Activated T-cell treated with anti-CD3 and anti-CD28 coated beads for 4 hours (primary cell): ENCODE results near the gene PEPD.

ENCODE experiments used
- DNase-seq: peaks from one replicate; pipeline ENCODE4 v3.0.0-alpha.2; 2020

PEPD gene

GRCh38 chr19:33510462-33511194 lies 11.0 kb downstream of the PEPD start:
- no peak for DNase-seq

DNA sequence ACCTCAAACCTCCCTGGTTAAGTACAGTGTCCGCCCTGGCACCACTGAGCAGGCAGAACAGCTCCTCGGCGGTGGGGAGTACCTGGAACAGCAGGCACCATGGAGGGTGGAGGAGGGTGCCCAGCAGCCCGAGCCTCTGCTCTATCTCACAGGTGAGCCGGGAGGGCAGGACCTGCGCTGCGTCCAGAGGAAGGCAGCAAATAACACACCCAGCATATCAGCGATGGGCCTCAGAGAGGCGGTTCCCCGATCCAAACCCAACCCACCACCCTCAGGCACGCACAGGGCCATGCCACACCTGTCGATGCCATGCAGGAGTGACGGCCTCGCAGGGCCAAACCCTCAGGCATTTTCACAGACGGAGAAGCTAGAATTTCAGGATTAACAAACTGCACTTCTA lies 11.8 kb downstream of the PEPD start:
- DNase-seq, result no peak

- DNase-seq, result no peak
These were observed 12.5 kb downstream of the PEPD start for GRCh38 chr19:33508941-33509614.

GRCh38 chr19:33508431-33508830 lies 13.2 kb downstream of the PEPD start:
- DNase-seq, result no peak

GRCh38 chr19:33508009-33508408 lies 13.6 kb downstream of the PEPD start:
- DNase-seq, result no peak

GRCh38 chr19:33507021-33507956 lies 14.3 kb downstream of the PEPD start:
- DNase-seq, result no peak

DNA sequence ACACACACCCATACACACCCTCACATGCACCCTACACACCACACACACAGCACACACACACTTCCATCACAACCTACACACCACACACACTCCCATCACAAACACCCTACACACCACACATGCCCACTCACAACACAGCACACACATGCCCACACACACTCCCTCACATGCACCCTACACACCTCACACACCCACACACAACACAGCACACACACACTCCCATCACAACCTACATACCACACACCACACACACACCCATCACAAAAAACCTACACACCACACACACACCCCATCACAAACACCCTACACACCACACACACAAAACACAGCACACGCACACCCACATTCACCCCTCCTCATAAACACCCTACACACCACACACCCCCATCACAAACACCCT lies 15.1 kb downstream of the PEPD start:
- DNase-seq, result no peak

- DNase-seq, result no peak
These were observed 15.8 kb downstream of the PEPD start for GRCh38 chr19:33505823-33506222.

- no peak for DNase-seq
These were observed 16.4 kb downstream of the PEPD start for GRCh38 chr19:33505148-33505547.

DNA sequence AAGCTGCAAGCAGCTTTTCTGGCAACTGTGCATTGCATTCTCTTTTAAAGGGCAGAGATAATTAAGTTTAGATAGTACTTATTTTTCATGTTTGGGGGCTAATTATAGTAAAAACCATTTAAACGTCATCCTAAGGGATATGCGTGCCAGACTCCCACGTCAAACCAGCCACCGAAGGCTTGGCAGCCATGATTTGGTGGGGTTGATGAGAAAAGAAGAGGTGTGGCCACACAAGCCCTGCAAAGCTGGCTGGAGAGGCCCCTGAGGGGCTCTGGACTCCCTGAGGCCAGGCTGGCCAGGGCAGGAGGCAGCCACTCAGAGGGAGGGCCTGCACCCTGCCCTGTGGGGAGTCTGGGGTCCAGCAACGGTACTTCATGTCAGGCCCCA lies 17.5 kb downstream of the PEPD start:
- no peak for DNase-seq

DNA sequence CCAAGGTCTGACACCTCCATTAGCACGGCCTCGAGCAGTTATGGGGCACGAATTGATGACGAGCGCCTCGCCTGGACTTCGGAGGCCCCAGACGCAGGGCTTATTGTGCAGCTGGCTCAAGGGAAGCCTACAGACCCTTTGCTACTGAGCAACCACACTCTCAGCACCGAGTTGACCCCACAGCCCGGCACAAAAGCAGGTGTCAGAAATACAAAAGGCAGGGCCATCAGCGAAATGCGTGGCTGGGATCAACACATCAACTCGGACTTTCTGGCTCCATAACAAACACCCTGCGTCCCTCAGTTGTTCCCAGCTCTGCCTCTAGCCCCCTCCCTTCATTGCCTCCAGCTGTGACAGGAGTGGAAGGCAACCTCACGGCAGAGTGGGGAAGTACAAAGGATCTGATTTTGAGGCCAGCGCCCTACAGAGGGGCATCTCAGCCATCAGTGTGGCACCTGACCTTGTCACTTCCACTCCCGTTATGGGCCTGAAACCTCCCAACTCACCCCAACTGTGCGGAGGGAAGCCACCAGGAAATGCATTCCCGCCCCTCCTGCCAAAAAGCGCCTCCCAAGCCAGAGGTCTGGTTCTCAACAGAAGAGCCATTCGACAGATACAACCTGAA lies 18.0 kb downstream of the PEPD start:
- no peak for DNase-seq

- no peak for DNase-seq
These were observed 18.6 kb downstream of the PEPD start for GRCh38 chr19:33503030-33503429.

- no peak for DNase-seq
These were observed 19.1 kb downstream of the PEPD start for GRCh38 chr19:33502521-33502920.

- no peak for DNase-seq
These were observed 19.8 kb downstream of the PEPD start for GRCh38 chr19:33501693-33502356.

DNA sequence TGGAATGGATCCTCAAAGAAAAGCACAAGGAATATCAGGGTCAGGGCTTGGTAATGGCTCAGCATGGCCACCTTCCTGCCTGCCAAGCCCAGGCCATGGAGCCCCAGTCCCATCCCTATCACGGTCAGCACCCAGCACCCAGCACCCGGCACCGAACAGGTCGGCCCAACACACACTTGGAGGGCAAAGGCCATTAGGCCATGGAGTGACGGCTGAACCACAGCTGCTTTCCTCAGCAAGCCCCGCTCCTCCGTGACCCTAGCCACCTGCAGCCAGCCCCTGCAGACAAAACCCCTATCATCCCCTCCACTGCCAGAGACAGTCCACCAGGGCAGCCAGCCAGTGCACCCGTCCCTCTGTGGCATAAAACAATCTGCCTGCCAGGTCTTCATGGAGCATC lies 20.6 kb downstream of the PEPD start:
- no peak for DNase-seq

GRCh38 chr19:33500586-33500985 lies 21.0 kb downstream of the PEPD start:
- no peak for DNase-seq

- DNase-seq, result no peak
These were observed 21.7 kb downstream of the PEPD start for GRCh38 chr19:33499671-33500506.

DNA sequence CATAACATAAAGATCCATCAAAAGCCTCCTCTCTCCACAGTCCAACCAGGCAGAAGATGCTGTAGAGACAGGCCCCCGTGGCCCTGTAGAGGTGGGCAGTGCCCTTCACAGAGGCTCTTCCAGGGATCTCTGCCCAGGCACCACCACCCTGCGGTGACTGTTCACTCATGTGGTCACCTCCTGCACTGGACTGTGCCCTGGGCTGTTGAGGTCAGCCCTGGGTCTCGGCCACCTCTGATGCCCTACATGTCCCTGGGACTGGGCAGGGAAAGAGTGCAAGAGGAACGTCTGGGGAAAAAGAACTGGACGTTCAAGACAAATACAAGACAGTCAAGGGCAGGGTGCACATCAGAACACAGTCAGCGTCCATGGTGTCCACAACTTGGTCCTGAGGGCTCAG lies 22.3 kb downstream of the PEPD start:
- no peak for DNase-seq

GRCh38 chr19:33498391-33499000 lies 23.1 kb downstream of the PEPD start:
- DNase-seq, result no peak

GRCh38 chr19:33497778-33498175 lies 23.8 kb downstream of the PEPD start:
- DNase-seq, result no peak

DNA sequence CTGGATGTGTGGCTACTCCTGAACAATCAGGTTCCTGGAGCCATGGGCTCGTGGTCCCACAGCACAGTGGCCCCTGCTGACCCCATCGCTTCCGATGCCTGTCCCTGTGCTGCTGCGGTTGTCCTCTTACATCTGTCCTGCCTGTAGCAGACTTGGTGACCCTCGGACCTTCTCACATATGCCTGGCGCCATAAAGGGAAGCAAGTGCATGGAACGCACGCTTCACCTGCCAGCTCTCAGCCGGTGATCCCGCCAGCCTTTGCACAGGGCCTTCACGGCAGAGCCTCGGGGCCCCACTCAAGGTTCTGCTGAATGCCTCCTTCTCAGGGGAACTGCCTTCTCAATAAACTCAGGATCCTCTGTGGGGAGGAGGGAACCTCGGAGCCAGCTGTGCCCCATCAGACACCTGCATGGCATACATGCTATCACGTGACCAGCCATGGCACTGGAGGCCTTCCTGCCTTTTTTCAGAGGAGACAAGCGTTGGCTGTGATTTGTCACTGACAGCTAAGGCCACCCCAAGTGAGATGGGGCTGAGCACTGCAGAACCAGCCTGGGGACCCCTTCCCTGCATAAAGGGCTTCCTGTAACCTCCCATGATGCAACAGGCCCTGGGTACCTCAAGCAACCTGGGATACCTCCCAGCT lies 24.3 kb downstream of the PEPD start:
- DNase-seq, result no peak
